Thymus (tissue), 11 donors: ENCODE data around the gene TMPRSS12. TPM values are rescaled to one million over a fixed set of nuclear protein-coding genes. Genes with fewer than 3 reads are reported as not detected.

Source experiments
- DNase-seq, 9 donors: peaks; one replicate each; pipeline ENCODE4 v3.0.0-alpha.2; 2013; ENCODE audit warnings: low spot score in 9 of 9, low read depth in 6 of 9, missing footprints in 1 of 9
- H3K27ac ChIP-seq, 2 donors: one replicate each; pipeline ENCODE4 v1.5.1; 2013; ENCODE audit warnings: control low read depth in 1 of 2, low read depth in 1 of 2, low read length in 1 of 2, mild to moderate bottlenecking in 1 of 2, moderate library complexity in 1 of 2
- H3K27me3 ChIP-seq, 2 donors: one replicate each; pipeline ENCODE4 v1.5.1; 2013; ENCODE audit warnings: low read length in 1 of 2; ENCODE audit not compliant: control insufficient read depth in 2 of 2, insufficient read depth in 1 of 2
- H3K36me3 ChIP-seq, 2 donors: one replicate each; pipeline ENCODE4 v1.5.1; 2013; ENCODE audit warnings: low read length in 1 of 2, mild to moderate bottlenecking in 1 of 2, moderate library complexity in 1 of 2; ENCODE audit not compliant: control insufficient read depth in 2 of 2, insufficient read depth in 2 of 2
- H3K4me1 ChIP-seq, 2 donors: one replicate each; pipeline ENCODE4 v1.5.1; 2013; ENCODE audit warnings: low read length in 2 of 2; ENCODE audit not compliant: control insufficient read depth in 2 of 2, insufficient read depth in 2 of 2
- H3K4me3 ChIP-seq, 2 donors: one replicate each; pipeline ENCODE4 v1.5.1; 2013; ENCODE audit warnings: low read length in 2 of 2, control low read depth in 1 of 2, mild to moderate bottlenecking in 1 of 2
- H3K9me3 ChIP-seq, 2 donors: one replicate each; pipeline ENCODE4 v1.5.1; 2013; ENCODE audit warnings: low read length in 1 of 2, mild to moderate bottlenecking in 1 of 2; ENCODE audit not compliant: control insufficient read depth in 2 of 2, insufficient read depth in 1 of 2
- WGBS: extraction: QIAGEN DNeasy Blood & Tissue Kit; methylation state at CpG from one replicate; pipeline ENCODE4 v1.1.7; 2013; 5-methylcytosine and 5-hydroxymethylcytosine counted together
- polyA plus RNA-seq: library from polyadenylated mRNA; stranded (reverse); fragments of 200-250 nt; gene quantifications from one replicate; pipeline ENCODE4 v1.2.3, GENCODE V29; 2013
- total RNA-seq: library from RNA; stranded (reverse); fragments of 120-200 nt; gene quantifications from one replicate; pipeline ENCODE4 v1.2.4, GENCODE V29; 2013
- donor health status: healthy.

Gene TMPRSS12
- total and polyA plus RNA-seq, 2 donors: not detected

DNA sequence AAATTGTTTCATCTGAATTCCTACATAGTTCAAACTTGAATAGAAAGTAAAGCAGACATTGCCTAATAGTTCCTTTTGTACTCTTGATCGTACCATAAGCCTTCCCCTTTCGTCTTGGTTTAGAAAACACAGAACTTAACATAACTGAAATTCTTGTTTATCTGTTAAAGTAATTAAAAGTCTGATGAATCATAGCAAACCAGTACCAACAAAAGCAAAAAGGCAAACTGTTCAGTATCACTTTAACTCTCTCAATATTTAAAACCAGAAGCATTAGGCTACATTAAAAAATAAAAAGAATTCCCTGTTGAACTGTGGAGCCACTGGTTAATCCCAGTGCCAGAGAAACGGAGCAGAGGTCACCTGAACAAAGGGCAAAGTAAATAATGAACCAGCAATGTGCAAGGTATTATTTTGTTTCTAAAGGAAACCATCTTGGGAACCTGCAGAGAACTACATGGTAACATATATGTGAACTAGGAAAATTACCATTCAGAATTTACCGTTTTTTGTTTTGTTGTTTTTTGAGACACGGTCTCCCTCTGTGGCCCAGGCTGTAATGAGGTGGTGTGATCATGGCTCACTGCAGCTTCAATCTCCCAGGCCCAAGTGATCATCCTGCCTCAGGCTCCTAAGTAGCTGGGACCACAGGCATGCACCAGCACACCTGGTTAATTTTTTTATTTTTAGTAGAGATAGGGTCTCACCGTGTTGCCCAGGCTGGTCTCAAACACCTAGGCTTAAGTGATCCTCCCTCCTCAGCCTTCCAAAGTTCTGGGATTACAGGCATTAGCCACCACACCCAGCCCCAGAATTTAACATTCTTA is 92.5 kb downstream of the TMPRSS12 start:
- Histone ChIP-seq H3K4me1 (peaks cover 2 to 8% of the 10 kb centered on the region in 2 donors), H3K4me3 (no peak overlapping the region), H3K27ac (no peak overlapping the region), H3K27me3 (no peaks in the 10 kb centered on the region), H3K36me3 (peaks cover 8 to 12% of the 10 kb centered on the region in 2 donors), H3K9me3 (peaks cover 13 to 18% of the 10 kb centered on the region in 2 donors)
- DNase-seq: no peak
- WGBS: 84% methylated on average over 6 of the region's 6 CpGs

DNA sequence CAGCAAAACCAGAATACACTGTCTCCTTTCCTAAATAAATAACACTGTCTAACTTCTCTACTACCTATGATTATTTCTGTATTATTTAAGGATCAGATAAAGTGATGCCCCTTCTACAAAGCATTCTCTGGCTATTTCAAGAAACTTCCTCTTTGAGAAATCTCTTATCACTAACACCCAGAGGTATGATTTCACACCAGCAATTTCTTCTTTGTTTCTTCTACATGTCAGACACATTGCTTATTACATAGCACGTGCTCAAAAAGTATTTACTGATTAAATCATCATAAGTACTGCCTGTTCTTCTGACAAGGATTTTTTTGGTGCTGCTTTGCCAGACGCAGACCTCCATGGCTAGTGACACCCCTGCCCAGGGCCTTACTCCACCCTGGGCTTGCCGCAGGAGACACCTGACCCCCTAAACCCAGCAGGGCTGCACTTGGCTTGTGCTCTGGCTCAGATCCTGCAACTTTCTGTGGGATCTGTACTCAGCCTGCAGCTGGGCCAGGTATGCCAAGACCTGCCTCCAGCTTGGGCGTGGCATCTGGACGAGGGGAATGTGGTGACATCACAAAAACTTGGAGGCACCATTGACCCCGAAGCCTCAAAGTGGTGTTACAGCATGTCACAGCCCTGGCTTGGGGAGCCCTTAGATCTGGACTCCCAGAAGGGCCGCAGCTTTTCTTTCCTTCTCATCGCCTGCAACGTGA is 94.2 kb downstream of the TMPRSS12 start:
- Histone ChIP-seq H3K36me3 (peaks cover 1 to 12% of the 10 kb centered on the region in 2 donors), H3K27ac (no peak overlapping the region)

More for the DNA sequence above, 94.2 kb downstream of the TMPRSS12 start:
- H3K9me3 ChIP-seq: peaks cover 13 to 18% of the 10 kb centered on the region in 2 donors
- H3K27me3 ChIP-seq: no peaks in the 10 kb centered on the region
- H3K4me3 ChIP-seq: no peak overlapping the region
- WGBS: 94% methylated on average over 9 of the region's 9 CpGs
- peaks cover 0 to 8% of the 10 kb centered on the region in 2 donors for H3K4me1 ChIP-seq
- no peak for DNase-seq

Other genes with a start within 250 kb of the TMPRSS12 start
- 62.1 TPM for gene ATF1, start 78.8 kb upstream of the TMPRSS12 start, total RNA-seq
- gene ATF1, start 78.8 kb upstream of the TMPRSS12 start, polyA plus RNA-seq: 19.4 TPM
- not detected for gene HIGD1C, start 109.6 kb downstream of the TMPRSS12 start, total RNA-seq
- not detected for gene HIGD1C, start 109.6 kb downstream of the TMPRSS12 start, polyA plus RNA-seq
- gene SLC11A2, start 183.5 kb downstream of the TMPRSS12 start, total RNA-seq: 26.9 TPM
- 30.0 TPM for gene SLC11A2, start 183.5 kb downstream of the TMPRSS12 start, polyA plus RNA-seq
- 45.2 TPM for gene LETMD1, start 205.4 kb downstream of the TMPRSS12 start, total RNA-seq
- gene LETMD1, start 205.4 kb downstream of the TMPRSS12 start, polyA plus RNA-seq: 78.8 TPM
- gene CSRNP2, start 240.7 kb downstream of the TMPRSS12 start, total RNA-seq: 11.7 TPM
- 16.7 TPM for gene CSRNP2, start 240.7 kb downstream of the TMPRSS12 start, polyA plus RNA-seq